HL-60/S4 treated with phorbol 12-myristate 13-acetate at 8.2 ng/mL for 4 days and 3 days (cell line): ENCODE results near the gene SMIM22.
"Not testable (repeated sequence)": the region's sequence is repeated elsewhere in the genome, so short reads cannot be mapped to it uniquely, and the experiment has no call there.

Source experiments
- in situ Hi-C: fragments of 300-500 bp; cut with MboI; formaldehyde crosslinking; loops from 2 replicates; pipeline ENCODE4 v1.15.0; 2022; ENCODE audit warnings: low sequenced_read_pairs

The SMIM22 gene

DNA sequence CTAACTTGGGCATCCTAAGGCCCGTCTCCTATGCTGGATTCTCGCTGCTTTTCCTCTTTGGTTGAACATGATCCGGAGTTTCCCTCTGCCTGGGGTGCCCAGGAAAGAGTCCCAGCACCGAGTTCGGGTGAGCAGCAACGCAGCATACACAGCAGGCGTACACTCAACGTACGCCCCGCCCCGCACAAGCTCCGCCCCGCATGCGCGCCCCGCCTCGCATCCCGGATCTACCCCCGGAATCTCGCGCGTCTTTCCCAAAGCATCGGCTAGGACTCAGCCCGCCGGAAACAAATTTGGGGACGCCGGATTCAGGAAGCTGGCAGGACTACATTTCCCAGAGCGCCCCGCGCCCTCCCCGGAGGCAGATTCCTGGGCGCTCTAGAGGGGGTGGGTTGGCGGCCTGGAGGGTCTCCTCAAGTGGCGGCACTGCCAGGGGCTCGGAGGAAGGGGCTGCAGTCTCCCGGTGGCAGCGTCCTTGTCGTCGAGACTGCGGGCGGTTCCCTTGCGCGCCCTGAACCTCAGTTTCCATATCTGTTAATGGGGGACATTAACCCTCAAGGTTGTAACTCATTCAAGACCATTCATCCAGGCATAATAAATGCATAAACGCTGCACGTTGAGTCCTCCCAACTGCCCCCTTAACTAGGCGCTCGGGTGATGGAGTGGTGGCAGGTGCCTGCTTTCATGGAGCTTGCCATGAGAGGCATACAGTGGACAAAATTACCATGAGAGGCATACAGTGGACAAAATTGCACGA lies 26.4 kb upstream of the SMIM22 start:
- in situ Hi-C loops = no loop called here

DNA sequence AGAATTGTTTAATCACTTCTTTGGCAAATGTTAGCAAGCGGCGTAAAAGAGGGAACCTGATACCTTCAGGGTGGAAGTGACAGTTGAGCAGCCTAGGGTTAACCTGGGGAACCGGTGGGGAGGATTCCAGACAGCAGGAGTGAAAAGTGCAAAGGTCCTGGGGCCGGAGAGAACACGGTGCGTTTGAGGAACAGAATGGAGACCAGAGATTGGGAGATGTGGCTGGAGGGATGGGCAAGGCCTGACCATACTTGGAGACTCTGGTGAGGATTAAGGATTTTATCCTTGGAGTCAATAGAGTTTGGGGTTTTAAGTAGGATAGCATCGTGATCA lies 25.9 kb upstream of the SMIM22 start:
- in situ Hi-C loops = no loop called here

DNA sequence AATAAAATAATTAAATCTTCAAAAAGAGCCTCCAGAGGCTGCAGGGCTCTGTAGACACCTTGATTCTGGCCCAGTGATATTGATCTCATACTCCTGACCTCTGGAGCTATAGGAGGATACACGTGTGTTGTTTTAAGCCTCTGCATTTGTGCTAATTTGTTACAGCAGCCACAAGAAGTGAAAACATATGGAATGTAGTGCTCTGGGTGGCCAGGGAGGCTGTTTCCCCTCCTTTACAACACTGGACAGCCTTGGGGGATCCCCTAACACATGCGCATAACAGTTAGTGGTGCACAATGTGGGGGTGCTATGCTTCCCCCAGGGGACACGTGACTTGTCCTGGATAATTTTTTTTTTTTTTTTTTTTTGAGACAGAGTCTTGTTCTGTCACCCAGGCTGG lies 23.5 kb upstream of the SMIM22 start:
- in situ Hi-C loops = no loop called here

DNA sequence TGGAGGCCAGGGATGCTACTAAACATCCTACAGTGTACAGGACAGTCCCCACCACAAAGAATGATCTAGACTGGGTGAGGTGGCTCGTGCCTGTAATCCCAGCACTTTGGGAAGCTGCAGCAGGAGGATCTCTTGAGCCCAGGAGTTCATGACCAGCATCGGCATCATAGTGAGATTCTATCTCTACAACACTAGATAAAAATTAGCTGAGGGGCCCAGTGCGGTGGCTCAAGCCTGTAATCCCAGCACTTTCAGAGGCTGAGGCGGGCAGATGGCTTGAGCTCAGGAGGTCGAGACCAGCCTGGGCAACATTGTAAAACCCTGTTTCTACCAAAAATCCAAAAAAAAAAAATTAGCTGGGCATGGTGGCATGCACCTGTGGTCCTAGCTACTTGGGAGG lies 22.8 kb upstream of the SMIM22 start:
- in situ Hi-C loops = no loop called here

DNA sequence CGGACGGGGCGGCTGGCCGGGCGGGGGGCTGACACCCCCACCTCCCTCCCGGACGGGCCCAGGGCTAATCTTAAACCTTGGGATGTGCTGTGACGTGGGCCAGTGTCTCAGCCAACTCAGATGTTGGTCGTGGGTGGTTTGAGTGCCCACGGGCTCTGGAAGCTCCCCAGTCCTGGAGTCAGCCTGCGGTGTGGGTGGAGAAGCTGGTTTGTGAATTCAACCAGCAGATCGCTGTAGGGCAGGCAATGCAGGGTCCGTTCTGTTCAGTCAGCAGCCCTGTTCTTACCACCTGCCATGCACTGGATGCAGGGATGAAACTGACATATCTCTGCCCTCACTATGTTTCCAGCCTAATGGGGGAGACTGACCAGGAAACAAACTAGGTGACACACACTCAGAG lies 20.2 kb upstream of the SMIM22 start:
- in situ Hi-C loops = no loop called here

DNA sequence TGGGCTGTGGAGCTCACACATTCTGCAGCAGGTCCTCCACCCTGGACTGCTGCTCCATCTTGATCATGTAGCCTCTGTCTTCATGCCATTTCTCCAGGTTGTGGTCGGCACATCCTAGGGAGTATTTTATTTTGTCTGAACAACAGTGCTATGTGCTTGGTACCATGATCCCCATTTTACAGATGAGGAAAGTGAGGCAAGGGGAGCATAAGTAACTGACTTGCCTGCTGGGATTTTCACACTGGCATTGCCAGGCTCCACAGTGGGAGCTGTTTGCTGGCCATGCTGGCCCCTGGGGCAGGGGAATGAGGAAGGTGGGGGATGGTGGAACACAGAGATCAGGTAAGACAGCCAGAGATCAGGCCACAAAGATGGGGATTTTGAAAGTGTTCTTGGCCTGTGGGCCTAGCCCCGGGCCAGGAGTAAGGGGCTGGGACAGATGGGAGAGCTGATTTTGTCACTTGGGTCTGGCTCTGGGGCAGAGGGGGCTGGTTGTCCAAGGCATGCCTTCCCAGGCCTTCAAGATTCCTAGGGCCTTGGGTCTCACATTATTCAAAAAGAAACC lies 18.9 kb upstream of the SMIM22 start:
- in situ Hi-C loops = no loop called here

DNA sequence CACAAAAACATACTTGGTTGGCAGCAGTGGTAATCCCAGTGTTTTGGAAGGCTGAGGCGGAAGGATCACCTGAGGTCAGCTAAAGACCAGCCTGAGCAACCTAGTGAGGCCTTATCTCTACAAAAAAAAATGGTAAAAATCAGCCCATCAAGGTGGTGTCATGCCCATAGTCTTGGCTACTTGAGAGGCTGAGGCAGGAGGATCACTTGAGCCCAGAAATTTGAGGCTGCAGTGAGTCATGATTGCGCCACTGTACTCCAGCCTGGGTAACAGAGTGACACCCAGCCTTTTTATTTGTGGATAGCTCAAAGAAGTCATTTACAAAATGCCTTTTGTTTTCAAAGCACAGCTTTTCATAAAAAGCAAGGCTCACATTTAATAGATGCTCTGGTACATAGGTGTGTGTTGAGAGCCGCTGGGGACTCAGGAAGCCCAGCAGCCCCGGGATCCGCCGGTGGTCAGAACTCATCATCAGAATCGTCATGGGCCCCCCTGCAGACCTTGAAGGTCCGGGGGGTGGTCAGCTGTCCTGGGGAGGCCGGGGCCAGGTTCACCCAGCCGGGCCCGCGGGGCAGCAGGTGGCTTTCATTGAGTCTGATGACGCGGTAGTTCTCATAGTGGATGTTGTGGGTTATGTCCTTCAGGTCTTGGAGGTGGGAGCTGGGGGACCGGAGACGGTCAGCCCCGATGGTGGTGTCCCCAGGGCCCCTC lies 17.7 kb upstream of the SMIM22 start:
- in situ Hi-C loops = no loop called here

DNA sequence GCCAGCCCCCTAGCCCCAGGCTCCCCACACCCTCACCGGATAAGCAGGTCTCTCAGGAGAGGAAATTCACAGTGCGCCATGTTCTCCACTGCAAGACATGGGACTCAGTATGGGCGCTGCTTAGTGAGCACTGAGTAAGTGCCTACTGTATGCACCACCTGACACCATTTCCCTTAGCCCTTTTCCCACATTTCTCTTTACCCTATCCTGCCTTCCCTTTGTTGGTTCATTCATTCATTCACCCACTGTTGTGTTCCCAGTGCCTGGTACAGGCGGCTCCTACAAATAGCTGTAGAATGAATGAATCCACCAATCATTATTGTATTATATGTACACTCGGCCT lies 17.1 kb upstream of the SMIM22 start:
- in situ Hi-C loops = no loop called here

DNA sequence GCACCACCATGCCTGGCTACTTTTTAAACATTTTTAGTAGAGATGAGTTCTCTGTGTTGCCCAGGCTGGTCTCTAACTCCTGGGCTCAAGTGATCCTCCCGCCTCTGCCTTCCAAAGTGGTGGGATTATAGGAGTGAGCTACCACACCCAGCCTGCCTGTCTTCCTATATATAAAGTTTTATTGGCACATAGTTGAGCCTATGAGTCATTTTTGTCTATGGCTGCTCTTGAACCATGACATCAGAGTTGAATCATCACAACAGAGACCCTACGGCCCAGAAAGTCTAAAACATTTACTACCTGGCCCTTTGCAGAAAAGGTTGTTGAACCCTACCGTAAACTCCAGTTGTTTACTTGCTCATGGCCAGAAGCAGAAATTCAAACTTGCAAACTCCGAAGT lies 14.9 kb upstream of the SMIM22 start:
- in situ Hi-C loops = no loop called here

DNA sequence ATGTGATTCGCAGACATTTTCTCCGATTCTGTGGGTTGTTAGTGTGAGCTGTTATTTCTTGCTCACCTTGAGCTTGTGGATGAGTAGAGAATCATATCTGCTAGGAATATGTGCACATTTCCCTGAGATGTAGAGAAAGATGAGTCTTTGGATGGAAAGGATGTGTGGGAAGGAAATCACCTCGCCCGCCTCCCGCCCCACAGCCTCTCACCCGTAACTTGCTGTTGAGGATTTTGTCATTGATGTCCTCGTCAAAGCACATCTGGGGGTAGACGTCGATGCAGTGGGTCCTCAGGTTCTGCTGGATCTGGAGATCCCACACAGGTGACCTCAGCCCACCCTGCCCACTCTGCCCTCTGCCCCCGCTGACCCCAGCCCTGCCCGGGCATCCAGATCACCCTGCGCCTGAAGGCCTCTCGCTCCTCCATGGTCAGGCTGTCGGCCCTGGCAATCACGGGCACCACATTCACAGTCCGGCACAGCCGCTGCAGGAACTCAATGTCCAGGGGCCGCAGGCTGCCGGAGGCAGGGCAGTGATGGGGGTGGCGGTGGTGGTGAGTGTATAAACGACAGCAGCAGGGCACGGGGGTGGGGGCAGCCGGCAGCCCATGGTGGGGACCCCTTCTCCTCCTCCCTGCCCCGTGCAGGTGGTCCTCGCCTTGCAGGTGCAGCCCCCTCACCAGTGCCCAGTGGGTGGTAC lies 11.8 kb upstream of the SMIM22 start:
- in situ Hi-C loops = no loop called here

DNA sequence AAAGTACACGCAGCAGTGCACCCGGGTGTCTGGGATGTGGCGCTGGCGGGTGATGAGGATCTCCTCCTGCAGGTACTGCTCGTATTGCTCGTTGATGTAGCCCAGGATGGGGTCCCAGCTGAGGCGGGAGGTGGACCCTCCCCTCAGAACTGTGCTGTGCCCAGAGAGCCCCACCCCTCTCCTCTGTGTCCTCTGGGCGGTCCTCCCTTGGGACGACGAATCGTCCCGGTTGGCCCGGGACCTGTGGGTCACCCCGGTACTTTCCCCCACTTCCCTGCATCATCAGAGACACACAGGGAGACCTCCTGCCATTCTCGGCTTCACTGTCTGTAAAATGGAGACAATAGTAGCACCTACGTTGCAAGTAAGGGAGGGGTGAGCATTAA lies 11.2 kb upstream of the SMIM22 start:
- in situ Hi-C loops = no loop called here

DNA sequence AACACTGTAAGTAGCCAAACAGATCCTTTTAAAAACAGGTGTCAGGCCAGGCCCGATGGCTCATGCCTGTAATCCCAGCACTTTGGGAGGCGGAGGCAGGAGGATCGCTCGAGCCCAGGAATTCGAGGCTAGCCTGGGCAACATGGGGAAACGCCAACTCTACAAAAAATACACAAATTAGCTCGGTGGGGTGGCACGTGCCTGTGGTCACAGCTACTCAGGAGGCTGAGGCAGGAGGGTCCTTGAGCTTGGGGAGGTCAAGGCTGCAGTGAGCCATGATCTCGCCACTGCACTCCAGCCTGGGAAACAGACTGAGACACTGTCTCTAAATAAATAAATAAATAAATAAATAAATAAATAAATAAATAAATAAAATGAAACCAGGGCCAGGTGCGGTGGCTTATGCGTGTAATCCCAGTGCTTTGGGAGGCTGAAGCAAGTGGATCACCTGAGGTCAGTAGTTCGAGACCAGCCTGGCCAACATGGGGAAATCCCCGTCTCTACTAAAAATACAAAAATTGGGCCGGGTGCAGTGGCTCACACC lies 10.7 kb upstream of the SMIM22 start:
- in situ Hi-C loops = not testable (repeated sequence)

DNA sequence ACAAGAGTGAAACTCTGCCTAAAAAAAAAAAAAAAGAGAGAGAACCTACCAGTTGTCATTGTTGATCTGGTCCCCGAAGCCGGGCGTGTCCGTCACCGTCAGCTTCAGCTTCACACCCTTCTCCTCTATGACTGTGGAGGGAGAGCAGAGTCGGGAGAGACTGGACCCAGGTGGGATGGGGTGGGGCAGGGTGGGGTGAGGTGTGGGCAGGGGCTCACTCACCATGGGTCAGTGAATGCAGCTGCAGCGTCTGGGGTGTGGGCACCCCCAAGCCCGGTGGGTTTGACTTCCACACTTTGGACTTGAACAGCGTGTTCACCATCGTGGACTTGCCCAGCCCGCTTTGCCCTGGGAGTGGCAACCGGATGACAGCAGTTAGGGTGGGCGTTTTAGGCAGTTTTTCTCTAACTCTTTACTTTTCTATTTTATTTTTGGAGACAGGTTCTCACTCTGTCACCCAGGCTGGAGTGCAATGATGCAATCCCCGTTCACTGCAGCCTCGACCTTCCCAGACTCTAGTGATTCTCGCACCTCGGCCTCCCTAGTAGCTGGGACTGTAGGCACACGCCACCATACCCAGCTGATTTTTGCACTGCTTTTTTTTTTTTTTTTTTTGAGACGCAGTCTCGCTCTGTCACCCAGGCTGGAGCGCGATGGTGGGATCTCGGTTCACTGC lies 9.3 kb upstream of the SMIM22 start:
- in situ Hi-C loops = no loop called here

DNA sequence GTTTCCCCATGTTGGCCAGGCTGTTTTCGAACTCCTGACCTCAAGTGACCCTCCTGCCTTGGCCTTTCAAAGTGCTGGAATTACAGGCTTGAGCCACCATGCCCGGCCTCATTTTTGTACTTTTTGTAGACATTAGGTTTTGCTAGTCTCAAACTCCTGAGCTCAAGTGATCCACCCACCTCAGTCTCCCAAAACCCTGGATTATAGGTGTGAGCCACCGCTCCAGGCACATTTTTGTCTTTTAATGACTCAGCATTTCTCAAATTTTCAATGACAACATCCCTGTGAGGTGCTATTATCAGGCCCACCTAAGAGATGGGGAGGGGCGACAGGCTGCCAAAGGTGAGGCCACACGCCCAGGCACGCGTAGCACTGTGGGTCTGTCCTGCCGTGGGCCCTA lies 8.1 kb upstream of the SMIM22 start:
- in situ Hi-C loops = no loop called here

DNA sequence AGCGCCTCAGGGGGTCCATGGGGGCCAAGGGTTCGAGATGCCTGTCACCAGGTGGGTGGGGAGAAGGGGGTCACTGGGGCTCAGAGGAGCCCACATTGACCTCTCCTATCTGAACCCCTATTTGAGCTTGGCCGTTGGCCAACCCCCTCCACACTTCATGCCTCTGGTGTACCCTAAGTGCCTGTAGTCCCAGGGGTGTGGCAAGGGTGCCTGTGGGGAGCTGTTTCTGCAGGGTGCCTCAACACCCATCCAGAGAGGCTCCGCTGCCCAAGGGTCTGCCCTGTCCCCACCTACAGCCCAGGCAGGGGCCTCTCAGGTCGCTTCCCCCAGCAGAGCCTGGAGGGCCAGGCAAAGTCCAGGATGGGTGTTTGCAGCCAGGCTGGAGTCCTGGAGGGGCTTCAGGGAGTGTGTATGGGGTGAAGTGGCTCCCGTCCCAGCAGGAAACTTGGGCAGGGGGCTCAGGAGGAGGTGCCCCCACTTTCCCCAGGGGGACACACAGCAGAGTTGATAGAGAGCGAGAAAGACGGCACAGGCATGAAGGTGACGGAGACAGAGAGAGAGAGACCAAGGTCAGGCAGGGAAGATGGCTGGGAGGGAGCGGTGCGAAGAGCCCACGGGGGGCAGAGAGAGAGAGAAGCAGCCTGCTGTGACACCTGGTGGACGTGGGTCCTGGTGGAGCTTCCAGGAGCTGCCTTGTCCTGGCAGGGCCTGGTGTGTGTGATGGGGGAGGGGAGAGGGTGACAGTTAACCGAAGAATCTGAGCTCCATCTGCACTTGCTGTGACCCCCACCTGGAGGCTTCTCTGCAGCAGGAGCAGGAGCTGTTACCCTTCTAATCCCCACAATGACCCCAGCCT lies 7.3 kb upstream of the SMIM22 start, which contains the start of gene SEPTIN12:
Gene SEPTIN12 (minus strand): TSS at position 719 of the 856 bp plus-strand sequence. CDS start 700 bp downstream, at position 19.
- in situ Hi-C loops = no loop called here

DNA sequence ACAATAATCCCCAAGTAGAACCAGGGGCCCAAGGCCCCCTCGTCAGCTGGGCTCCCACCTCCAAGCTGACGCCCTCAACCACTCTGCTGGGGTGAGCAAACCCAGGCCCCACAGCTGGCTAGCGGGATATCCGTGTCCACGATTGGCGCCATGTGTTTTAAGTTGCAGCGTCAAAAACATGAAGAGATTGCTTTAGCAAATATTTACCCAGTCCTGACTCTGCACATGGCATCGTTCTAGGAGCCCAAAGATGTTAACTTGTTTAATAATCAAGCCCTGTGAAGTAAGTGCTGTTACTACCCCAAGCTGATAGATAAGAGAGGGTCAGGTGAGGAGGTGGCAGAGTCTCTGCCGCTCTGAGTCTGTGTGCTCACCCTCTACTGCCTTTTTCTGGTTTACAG lies 6.7 kb upstream of the SMIM22 start:
- in situ Hi-C loops = no loop called here

DNA sequence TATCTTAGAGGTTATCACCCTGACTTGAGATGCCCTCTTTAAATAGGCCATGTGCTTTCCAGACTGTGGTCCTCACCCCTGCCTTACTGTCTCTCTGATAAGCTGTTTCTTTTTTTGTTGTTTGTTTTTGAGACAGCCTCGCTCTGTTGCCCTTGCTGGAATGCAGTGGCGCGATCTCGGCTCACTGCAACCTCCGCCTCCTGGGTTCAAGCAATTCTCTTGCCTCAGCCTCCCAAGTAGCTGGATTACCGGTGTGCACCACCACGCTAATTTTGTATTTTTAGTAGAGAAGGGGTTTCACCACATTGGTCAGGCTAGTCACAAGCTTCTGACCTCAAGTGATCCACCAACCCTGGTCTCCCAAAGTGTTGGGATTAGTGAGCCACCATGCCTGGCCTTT lies 6.3 kb upstream of the SMIM22 start:
- in situ Hi-C loops = no loop called here

DNA sequence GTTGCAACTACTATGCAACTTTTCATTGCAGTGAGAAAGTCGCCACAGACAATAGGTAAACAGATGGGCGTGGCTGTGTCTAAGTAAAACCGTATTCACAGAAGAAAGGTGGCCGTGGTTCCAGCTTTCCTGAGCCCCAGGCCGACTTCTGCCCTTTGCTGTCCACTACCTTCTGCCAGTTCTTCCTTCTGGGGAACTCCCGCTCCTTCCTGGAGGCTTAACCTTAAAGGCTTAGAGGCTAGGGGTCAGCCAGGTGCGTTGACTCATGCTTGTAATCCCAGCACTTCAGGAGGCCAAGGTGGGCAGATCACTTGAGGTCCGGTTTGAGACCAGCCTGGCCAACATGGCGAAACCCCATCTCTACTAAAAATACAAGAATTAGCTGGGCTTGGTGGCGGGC lies 4.9 kb upstream of the SMIM22 start:
- in situ Hi-C loops = no loop called here

DNA sequence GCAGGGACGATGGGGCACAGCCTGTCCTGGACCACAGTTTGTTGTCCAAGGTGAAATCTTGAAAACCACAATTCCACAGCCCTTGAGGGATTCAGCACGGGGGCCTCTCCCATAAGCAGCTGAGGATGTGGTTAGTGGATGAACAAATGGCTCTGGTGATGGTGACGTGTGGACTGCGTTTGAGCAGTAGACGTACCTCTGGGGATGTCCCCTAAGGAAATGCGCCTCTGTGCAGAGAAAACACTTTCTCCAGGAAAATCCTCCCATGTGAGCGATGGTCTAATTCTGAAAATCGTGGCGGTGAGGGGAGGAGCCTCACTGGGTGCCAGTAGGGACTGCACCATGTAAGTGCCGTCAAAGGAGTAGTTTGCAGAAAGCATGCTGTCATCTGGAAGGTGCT lies 4.3 kb upstream of the SMIM22 start:
- in situ Hi-C loops = no loop called here

DNA sequence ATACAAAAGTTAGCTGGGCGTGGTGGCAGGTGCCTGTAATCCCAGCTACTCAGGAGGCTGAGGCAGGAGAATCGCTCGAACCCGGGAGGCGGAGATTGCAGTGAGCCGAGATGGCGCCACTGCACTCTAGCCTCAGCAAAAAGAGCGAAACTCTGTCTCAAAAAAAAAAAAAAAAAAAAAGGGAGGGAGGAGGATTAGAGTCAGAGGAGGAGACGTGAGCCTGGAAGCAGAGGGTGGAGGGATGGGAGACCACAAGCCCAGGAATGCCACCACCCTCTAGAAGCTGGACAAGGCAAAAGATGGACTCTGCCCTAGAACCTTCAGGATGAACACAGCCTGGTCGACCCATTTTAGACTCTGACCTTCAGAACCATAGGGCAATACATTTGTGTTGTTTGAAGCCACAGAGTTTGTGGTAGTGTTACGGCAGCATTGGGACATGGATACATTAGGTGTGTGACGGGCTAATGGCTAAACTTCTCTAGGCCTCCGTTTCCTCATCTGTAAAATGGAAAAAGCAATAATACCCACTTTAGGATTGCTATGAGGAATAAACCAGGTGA lies 2.1 kb upstream of the SMIM22 start:
- in situ Hi-C loops = no loop called here
